GM06990 (cell line): ENCODE measurements around the gene TBC1D10A.

Experiments used
- DNase-seq: peaks from one replicate; pipeline ENCODE4 v3.0.0-alpha.2; 2011; ENCODE audit not compliant: insufficient read length; ENCODE audit errors: extremely low read depth
- H3K27me3 ChIP-seq: replicated peaks from 2 replicates; pipeline ENCODE4 v1.6.0; 2011; ENCODE audit warnings: low read length; ENCODE audit not compliant: control insufficient read depth, insufficient read depth
- H3K36me3 ChIP-seq: 2 replicates; pipeline ENCODE4 v1.5.1; 2011; ENCODE audit warnings: low read length; ENCODE audit not compliant: control insufficient read depth, insufficient read depth
- H3K4me3 ChIP-seq: replicated peaks from 2 replicates; pipeline ENCODE4 v1.5.1; 2011; ENCODE audit warnings: low read depth, mild to moderate bottlenecking, control low read depth, low read length
- TF ChIP-seq, protein P1 (sequence below): IDR thresholded peaks from 2 replicates; pipeline ENCODE4 v1.5.1; 2011; ENCODE audit warnings: low read length, control low read depth, mild to moderate bottlenecking, inconsistent platforms; ENCODE audit not compliant: insufficient read depth, poor library complexity, severe bottlenecking

Gene TBC1D10A

DNA sequence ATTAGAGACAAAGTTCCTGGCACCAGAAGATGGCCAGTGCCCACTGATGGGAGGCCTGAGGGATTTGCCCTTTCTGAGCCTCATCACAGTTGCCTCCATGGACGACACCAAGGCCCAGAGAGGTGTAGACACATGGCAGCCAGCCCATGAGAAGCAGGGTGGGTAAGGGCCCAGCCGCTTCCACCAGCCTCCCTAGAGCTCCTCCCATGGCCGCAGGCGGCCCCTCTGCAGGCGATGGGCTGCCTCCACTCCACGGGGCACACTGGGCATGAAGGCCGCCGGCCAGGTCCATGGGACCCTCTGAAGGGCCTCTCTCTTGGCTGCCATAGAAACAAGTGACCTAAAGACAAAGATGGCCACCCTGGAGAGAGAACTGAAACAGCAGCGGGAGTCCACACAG is 44.6 kb upstream of the TBC1D10A start:
- no peak for DNase-seq
- H3K27me3 ChIP-seq, result no peaks in the 10 kb centered on the region
- TF ChIP-seq, protein P1, sequence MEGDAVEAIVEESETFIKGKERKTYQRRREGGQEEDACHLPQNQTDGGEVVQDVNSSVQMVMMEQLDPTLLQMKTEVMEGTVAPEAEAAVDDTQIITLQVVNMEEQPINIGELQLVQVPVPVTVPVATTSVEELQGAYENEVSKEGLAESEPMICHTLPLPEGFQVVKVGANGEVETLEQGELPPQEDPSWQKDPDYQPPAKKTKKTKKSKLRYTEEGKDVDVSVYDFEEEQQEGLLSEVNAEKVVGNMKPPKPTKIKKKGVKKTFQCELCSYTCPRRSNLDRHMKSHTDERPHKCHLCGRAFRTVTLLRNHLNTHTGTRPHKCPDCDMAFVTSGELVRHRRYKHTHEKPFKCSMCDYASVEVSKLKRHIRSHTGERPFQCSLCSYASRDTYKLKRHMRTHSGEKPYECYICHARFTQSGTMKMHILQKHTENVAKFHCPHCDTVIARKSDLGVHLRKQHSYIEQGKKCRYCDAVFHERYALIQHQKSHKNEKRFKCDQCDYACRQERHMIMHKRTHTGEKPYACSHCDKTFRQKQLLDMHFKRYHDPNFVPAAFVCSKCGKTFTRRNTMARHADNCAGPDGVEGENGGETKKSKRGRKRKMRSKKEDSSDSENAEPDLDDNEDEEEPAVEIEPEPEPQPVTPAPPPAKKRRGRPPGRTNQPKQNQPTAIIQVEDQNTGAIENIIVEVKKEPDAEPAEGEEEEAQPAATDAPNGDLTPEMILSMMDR, result no peak
- H3K4me3 ChIP-seq, result no peak overlapping the region
- H3K36me3 ChIP-seq, result no peaks in the 10 kb centered on the region; the same call in 1 of the 2 replicates

DNA sequence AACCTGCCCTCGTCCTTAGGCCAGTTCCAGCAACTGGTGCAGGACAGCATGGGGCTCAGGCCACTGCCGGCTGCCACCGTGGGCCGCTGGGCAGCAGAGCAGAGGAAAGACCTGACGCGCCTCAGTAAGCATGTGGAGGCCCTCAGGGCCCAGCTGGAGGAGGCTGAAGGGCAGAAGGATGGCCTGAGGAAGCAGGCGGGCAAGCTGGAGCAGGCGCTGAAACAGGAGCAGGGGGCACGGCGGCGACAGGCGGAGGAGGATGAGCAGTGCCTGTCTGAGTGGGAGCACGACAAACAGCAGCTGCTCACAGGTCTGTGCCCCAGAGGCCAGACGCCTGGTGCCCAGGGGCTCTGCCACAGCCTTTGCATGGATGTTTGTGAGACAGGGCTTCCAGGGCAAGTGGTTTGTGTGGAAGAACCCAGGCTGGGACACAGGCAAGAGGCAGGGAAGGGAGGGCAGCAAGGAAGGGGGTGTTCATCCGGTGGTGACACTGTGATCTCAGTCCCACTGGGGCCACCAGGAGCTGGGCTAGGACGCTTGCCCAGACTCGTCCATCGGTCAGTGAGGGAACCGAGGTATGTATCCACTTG is 44.0 kb upstream of the TBC1D10A start:
- no peaks in the 10 kb centered on the region for H3K27me3 ChIP-seq
- TF ChIP-seq, protein P1, result no peak
- H3K4me3 ChIP-seq, result no peak overlapping the region
- no peak for DNase-seq
- no peaks in the 10 kb centered on the region; the same call in 1 of the 2 replicates for H3K36me3 ChIP-seq

DNA sequence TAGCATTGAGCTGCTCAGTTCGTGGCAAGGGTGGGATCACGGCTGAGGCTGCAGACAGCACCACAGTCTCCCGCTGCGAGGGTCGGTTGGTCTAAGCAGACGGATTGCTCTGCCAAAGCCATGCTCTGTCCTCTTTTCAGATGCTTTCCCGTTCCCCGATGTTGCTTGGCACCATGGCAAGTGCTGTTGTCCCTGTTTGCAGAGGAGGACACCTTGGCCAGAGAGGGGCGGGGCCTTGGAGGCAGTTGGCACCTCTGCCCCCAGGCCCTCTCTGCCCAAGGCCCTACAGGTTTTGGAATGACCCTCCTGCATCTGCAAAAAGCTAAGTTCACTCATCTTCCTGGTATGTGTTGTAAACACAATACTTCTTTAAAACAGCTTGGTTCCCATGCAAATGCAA is 41.7 kb upstream of the TBC1D10A start:
- H3K4me3 ChIP-seq, result no peak overlapping the region
- DNase-seq, result no peak
- H3K27me3 ChIP-seq, result no peaks in the 10 kb centered on the region
- TF ChIP-seq, protein P1, result no peak
- H3K36me3 ChIP-seq, result no peaks in the 10 kb centered on the region; the same call in none of the 2 replicates

DNA sequence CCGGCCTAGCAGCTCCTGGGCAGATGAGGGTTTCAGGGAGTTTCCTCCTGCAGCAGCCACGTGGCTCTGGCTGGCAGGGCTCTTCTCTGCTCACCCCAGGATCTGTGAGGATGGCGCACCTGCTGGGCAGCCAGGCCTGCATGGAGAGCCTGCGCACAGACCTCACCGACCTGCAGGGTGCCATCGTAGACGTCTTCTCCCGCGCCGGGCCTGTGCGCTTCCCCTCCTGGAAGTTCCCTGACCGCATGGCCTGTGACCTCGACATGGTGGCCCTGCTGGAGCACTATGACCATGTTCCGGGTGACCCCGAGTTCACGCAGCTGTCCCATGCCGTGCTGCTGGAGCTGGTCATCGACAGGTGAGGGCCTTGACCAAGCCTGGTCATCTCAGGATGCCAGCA is 39.1 kb upstream of the TBC1D10A start:
- H3K27me3 ChIP-seq, result no peaks in the 10 kb centered on the region
- H3K36me3 ChIP-seq, result no peaks in the 10 kb centered on the region; the same call in none of the 2 replicates
- no peak for DNase-seq
- TF ChIP-seq, protein P1, result no peak
- no peak overlapping the region for H3K4me3 ChIP-seq

DNA sequence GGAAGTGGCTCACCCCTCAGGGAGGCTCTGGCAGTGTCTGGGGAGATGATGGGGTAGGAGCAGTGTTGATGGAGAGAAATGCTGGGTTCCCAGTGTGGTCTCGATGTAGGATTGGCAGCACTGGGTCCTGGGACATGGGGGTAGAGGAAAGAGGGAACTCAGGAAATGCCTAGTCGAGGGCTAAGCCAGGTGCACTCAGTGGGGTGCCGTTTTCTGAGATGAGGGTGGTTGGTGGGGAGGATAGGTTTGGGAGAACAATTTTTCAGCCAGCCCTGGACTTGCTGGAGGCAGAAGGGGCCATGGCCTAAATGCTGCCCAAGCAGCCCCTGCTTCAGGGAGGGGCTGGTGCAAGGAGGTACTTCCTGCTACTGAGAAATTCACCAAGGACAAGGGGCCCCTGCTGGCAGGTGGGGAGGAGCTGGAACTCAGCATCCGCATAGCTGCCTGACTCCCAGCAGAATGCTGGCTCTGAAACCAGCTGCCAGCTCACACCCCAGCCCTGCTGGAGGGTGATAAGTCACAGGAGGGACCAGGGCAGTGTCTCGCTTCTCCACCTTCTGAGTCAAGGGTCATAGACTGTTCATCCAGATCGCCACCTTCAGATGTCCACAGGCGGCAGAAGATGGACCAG is 36.0 kb upstream of the TBC1D10A start:
- no peak for DNase-seq
- TF ChIP-seq, protein P1, result no peak
- Histone ChIP-seq H3K4me3 (no peak overlapping the region), H3K27me3 (no peaks in the 10 kb centered on the region), H3K36me3 (no peaks in the 10 kb centered on the region; the same call in none of the 2 replicates)
